ENCODE data around the gene PIF1.
A peak's percentile ranks its signal among the peaks of the same experiment; 100 is the strongest.

Gene PIF1

DNA sequence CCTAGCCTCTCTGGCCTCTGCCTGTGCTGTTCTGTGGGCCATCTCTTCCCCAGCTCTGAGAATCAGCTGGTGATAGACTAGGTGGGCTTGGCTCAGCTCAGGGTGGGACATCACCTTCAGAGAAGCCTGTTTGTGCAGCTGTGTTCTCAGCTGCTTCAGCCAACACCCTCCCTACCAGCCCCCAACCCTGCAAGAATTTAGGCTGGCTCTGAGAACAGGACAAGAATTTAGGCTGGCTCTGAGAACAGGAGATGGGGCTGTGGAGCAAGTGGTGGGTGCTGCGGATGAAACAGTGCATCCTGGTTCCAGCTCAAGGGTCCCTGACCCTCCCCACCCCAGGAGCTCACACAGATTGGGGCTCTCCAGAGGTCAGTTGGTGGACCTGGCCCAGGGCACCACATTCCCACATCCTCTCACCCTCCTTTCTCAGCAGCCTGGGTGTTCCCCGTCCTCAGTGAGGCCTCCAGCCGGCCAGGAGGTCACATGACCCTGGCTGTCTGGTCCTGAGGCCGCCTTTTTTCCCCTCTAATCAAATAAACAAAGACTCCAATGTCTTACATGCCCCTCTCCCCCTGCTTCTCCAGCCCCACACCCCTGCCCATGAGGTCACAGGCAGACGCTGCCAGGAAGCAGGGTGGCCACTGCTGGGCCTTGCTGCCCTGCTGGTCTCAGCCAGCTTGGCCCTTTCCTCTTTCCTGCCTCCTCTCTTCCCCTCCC is 31.1 kb upstream of the PIF1 start:
- DNase-seq (ENCODE audit: low read depth in 2 of 2), result peak; percentile 40 to 80
- H3K4me3 ChIP-seq (replicated peaks in 1 of 2; ENCODE audit: low read depth in 2 of 2, low read length in 2 of 2), result no peak overlapping the region
- TF ChIP-seq, protein P1, sequence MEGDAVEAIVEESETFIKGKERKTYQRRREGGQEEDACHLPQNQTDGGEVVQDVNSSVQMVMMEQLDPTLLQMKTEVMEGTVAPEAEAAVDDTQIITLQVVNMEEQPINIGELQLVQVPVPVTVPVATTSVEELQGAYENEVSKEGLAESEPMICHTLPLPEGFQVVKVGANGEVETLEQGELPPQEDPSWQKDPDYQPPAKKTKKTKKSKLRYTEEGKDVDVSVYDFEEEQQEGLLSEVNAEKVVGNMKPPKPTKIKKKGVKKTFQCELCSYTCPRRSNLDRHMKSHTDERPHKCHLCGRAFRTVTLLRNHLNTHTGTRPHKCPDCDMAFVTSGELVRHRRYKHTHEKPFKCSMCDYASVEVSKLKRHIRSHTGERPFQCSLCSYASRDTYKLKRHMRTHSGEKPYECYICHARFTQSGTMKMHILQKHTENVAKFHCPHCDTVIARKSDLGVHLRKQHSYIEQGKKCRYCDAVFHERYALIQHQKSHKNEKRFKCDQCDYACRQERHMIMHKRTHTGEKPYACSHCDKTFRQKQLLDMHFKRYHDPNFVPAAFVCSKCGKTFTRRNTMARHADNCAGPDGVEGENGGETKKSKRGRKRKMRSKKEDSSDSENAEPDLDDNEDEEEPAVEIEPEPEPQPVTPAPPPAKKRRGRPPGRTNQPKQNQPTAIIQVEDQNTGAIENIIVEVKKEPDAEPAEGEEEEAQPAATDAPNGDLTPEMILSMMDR (IDR thresholded peaks at IDR 0.05; ENCODE audit: low read depth, low read length), result no peak

DNA sequence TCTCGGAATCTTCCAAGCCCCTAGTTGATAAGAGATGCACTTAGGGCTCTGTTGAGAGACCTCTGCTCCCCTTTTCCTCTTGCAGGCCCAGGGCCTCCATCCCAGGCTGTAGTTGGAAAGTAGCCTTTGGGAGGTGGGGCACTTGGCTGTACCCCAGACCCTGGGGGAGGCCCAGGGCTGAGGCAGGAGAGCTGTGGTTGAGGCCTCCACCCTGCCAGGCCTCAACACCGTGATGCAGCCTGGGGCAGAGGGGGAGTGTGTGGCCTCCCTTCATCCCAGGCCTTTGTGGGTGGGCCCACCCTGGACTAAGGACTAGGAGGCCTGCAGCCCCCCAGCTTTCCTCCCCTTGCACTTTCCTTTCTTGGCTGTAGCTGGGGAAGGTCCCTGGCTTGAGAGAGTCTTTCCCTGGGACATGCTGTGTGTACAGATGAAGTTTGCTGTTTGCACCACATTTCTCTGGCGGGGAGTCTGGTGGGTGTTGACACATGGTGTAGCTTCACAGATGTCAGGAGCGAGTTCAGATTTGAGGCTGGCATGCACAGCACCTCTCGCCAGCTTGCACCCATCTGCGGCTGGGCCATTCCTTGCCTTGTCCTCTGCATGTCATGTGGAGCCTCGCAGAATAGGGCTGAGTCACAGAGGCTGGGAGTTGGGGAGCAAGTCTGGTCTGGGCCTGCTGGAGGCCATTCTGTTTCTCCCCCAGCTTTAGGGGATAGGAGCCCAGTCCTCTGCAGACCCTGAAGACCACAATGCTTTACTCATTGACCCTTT is 29.9 kb upstream of the PIF1 start:
- peak in 1 of 2 donors; percentile 32 for DNase-seq (ENCODE audit: low read depth in 2 of 2)
- TF ChIP-seq, protein P1 (IDR thresholded peaks at IDR 0.05; ENCODE audit: low read depth, low read length), result no peak
- no peak overlapping the region for H3K4me3 ChIP-seq (replicated peaks in 1 of 2; ENCODE audit: low read depth in 2 of 2, low read length in 2 of 2)

DNA sequence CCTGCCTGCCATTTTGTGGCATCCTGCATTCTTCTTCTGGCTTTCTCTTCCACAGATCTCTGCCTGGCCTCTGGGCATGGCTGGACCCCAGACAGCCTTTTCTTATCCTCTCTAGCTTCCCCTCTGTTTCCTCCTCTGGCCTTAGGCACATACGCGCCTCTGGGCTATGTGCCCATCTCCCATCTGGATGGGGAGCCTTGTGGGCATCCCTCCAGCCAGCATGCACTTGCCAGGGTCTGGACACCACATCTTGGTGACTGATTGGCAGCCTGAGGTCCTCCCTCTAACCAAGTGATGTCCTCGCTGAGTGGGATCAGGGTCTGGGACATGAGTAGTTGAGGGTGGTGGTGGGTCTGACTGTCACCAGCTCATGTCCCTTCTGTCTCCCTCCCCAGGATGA is 29.1 kb upstream of the PIF1 start:
- DNase-seq (ENCODE audit: low read depth in 2 of 2), result peak in 1 of 2 donors; percentile 54
- no peak overlapping the region for H3K4me3 ChIP-seq (replicated peaks in 1 of 2; ENCODE audit: low read depth in 2 of 2, low read length in 2 of 2)
- TF ChIP-seq, protein P1 (IDR thresholded peaks at IDR 0.05; ENCODE audit: low read depth, low read length), result no peak

DNA sequence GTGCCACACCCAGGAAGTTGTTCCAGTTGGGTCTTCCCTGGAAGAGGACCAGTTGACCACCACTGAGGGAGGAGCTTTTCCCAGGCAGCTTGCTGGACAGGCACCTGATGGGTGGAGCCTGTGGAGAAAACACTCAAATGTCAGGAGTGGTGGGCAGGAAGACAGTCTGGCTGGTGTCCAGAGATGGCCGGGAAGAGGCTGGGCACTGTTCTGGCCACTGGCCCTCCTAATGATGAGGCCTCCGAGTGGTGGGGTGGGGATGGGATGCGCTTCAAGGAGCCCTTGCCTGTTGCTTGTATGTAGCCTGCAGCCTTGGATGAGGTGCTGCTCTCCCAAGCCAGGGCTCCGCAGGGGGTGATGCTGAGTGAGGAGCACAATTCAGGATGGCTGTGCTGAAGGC is 28.6 kb upstream of the PIF1 start:
- TF ChIP-seq, protein P1 (IDR thresholded peaks at IDR 0.05; ENCODE audit: low read depth, low read length), result no peak
- peak in 1 of 2 donors; percentile 84 for DNase-seq (ENCODE audit: low read depth in 2 of 2)
- H3K4me3 ChIP-seq (replicated peaks in 1 of 2; ENCODE audit: low read depth in 2 of 2, low read length in 2 of 2), result no peak overlapping the region

DNA sequence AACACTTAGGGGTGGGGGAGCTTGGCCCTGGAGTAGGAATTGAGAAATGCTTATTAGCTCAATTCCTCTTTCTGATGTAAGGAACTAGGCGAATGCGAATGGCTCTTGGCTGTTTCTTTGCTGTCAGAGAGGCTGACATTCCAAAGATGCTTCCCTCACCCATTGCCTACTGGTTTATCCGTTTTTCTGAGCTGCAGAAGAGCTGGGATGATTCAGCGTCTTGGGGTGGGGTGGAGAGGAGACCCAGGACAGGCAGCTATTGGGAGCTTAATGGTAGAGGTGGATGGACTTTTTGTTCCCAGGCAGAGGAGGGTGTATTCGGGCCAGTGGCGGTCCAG is 26.0 kb upstream of the PIF1 start:
- TF ChIP-seq, protein P1 (IDR thresholded peaks at IDR 0.05; ENCODE audit: low read depth, low read length), result no peak
- no peak overlapping the region for H3K4me3 ChIP-seq (replicated peaks in 1 of 2; ENCODE audit: low read depth in 2 of 2, low read length in 2 of 2)
- peak; percentile 90 to 94 for DNase-seq (ENCODE audit: low read depth in 2 of 2)

DNA sequence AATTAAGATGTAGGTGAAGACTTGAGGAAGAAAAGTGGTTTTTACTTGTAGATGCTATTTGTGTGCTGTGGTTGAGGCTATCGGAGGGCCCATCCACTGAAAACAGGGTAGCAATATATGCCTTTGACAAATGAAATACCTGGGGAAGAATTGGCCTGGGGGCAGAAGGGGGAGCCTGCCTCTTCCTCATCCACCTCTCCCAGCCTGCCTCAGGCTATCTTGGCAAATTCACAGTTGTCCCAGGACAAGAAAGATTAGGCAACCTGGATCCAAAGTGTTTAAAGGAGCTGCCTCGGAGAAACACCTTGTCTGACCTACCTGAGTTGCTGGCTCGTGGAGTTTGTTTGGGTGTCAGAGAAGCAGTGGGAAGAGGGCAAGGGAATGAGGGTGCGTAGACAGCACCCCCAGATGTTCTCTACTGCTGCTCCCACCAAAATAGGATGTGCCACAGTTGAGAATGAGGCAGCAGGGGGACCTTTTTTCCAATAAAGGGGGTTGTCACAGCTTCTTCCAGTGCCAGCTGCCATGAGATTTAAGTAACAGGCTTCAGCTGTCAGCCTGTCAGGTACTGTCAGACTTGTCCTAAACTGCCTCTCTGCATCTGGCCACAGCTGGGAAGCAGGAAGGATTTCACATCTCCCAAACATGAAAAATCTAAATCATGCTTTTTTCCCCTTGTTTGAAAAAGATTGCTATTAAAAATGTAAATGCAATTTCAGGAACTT is 25.5 kb upstream of the PIF1 start:
- no peak overlapping the region for H3K4me3 ChIP-seq (replicated peaks in 1 of 2; ENCODE audit: low read depth in 2 of 2, low read length in 2 of 2)
- no peak for DNase-seq (ENCODE audit: low read depth in 2 of 2)
- TF ChIP-seq, protein P1 (IDR thresholded peaks at IDR 0.05; ENCODE audit: low read depth, low read length), result no peak
